Omental fat pad (tissue), 4 donors: ENCODE data around the gene UBA7. TPM values are rescaled to one million over a fixed set of nuclear protein-coding genes. Genes with fewer than 3 reads are reported as not detected.

Experiments used
- ATAC-seq: fragments of 150-250 bp; one replicate; pipeline ENCODE4 v1.9.1; 2016; ENCODE audit warnings: mild to moderate bottlenecking, moderate library complexity; ENCODE audit not compliant: low FRiP score
- DNase-seq: peaks from one replicate; pipeline ENCODE4 v3.0.0-alpha.2; 2019; ENCODE audit warnings: low spot score
- CTCF ChIP-seq, 3 donors: fragments of 450-650 bp; IDR thresholded peaks; one replicate each; pipeline ENCODE4 v1.5.1; 2016 to 2017; ENCODE audit warnings: antibody characterized with exemption in 3 of 3, mild to moderate bottlenecking in 3 of 3, moderate library complexity in 2 of 3
- small RNA-seq: library from RNA; depleted of rRNA; stranded (forward); fragments of <200 nt; gene quantifications from one replicate; pipeline ENCODE3, GENCODE V24; 2016
- total RNA-seq, 4 donors: library from RNA; depleted of rRNA; stranded (reverse); fragments of >200 nt; gene quantifications; one replicate each; pipeline ENCODE4 v1.1.0, GENCODE V29; 2016

Gene UBA7
- total RNA-seq, 4 donors from 2014 or later, result 33.6 to 85.4 (median 38.1) TPM

GRCh38 chr3:49769286-49769915, 44.4 kb downstream of the UBA7 start:
- TF ChIP-seq CTCF (IDR thresholded peaks at IDR 0.05), result no peak
- DNase-seq, result no peak
- no peak for ATAC-seq

GRCh38 chr3:49763981-49764380, 49.8 kb downstream of the UBA7 start:
- ATAC-seq (no peak), DNase-seq (no peak)
- TF ChIP-seq CTCF (IDR thresholded peaks at IDR 0.05), result no peak

GRCh38 chr3:49761661-49762060, 52.1 kb downstream of the UBA7 start:
- no peak for TF ChIP-seq CTCF (IDR thresholded peaks at IDR 0.05)
- ATAC-seq, result no peak
- no peak for DNase-seq

GRCh38 chr3:49759226-49759625, 54.5 kb downstream of the UBA7 start:
- no peak for DNase-seq
- ATAC-seq, result no peak
- no peak for TF ChIP-seq CTCF (IDR thresholded peaks at IDR 0.05)

- ATAC-seq (no peak), DNase-seq (no peak)
- TF ChIP-seq CTCF (IDR thresholded peaks at IDR 0.05), result no peak
Observed at GRCh38 chr3:49757197-49757596, 56.6 kb downstream of the UBA7 start.

- DNase-seq (no peak), ATAC-seq (no peak)
Observed at GRCh38 chr3:49756036-49756435, 57.7 kb downstream of the UBA7 start.

More at GRCh38 chr3:49756036-49756435, 57.7 kb downstream of the UBA7 start:
- TF ChIP-seq CTCF (IDR thresholded peaks at IDR 0.05), result no peak

Small RNA genes lying within 50 kb of the gene (small RNA-seq; reads per million reads assigned to genes)
- not detected for gene COX6CP14
- gene RN7SL217P, result not detected

Other genes with a start within 250 kb of the UBA7 start
- gene APEH, start 139.6 kb downstream of the UBA7 start, total RNA-seq, result 10 to 100 TPM; 46.7 to 60.8 (median 55.0) TPM
- gene MST1, start 124.5 kb downstream of the UBA7 start, total RNA-seq, result 10 to 100 TPM in 3 of 4 donors, 1 to 10 TPM in 1; 3.5 to 94.1 (median 25.0) TPM
- 10 to 100 TPM; 22.2 to 28.7 (median 26.7) TPM for gene RNF123, start 124.4 kb downstream of the UBA7 start, total RNA-seq
- 1 to 10 TPM in 3 of 4 donors, under 1 TPM in 1; 0.82 to 2.9 (median 2.3) TPM for gene AMIGO3, start 94.3 kb downstream of the UBA7 start, total RNA-seq
- 10 to 100 TPM; 15.6 to 31.7 (median 27.3) TPM for gene GMPPB, start 90.0 kb downstream of the UBA7 start, total RNA-seq
- 10 to 100 TPM; 30.5 to 41.3 (median 35.8) TPM for gene IP6K1, start 27.4 kb downstream of the UBA7 start, total RNA-seq
- 1 to 10 TPM in 1 of 4 donors, under 1 TPM in 1, not detected in 2; 0.36 to 6.0 TPM for gene CDHR4, start 14.1 kb downstream of the UBA7 start, total RNA-seq
- 1 to 10 TPM in 2 of 4 donors, under 1 TPM in 2; 0.74 to 9.9 (median 2.4) TPM for gene INKA1, start 10.7 kb downstream of the UBA7 start, total RNA-seq
- gene TRAIP, start 42.6 kb upstream of the UBA7 start, total RNA-seq, result 1 to 10 TPM in 3 of 4 donors, not detected in 1; 1.0 to 1.8 (median 1.6) TPM
- not detected for gene CAMKV, start 56.0 kb upstream of the UBA7 start, total RNA-seq
- 10 to 100 TPM in 1 of 4 donors, 1 to 10 TPM in 2, under 1 TPM in 1; 0.95 to 12.6 (median 5.6) TPM for gene MST1R, start 89.9 kb upstream of the UBA7 start, total RNA-seq
- gene MON1A, start 115.9 kb upstream of the UBA7 start, total RNA-seq, result 10 to 100 TPM in 2 of 4 donors, 1 to 10 TPM in 2; 7.1 to 16.6 (median 10.5) TPM
- 100 to 1,000 TPM in 1 of 4 donors, 10 to 100 TPM in 3; 62.3 to 137 (median 88.4) TPM for gene RBM6, start 126.2 kb upstream of the UBA7 start, total RNA-seq